Stimulated activated CD4-positive, alpha-beta T cell treated with anti-CD3 and anti-CD28 coated beads, Interleukin-15, amount 100 ng/mL, for 48 hours (primary cell): ENCODE results near the gene KDM4B.

ENCODE experiments used
- DNase-seq, 2 donors: peaks; one replicate each; pipeline ENCODE4 v3.0.0-alpha.2; 2020; ENCODE audit warnings: low read depth in 2 of 2

Gene KDM4B

DNA sequence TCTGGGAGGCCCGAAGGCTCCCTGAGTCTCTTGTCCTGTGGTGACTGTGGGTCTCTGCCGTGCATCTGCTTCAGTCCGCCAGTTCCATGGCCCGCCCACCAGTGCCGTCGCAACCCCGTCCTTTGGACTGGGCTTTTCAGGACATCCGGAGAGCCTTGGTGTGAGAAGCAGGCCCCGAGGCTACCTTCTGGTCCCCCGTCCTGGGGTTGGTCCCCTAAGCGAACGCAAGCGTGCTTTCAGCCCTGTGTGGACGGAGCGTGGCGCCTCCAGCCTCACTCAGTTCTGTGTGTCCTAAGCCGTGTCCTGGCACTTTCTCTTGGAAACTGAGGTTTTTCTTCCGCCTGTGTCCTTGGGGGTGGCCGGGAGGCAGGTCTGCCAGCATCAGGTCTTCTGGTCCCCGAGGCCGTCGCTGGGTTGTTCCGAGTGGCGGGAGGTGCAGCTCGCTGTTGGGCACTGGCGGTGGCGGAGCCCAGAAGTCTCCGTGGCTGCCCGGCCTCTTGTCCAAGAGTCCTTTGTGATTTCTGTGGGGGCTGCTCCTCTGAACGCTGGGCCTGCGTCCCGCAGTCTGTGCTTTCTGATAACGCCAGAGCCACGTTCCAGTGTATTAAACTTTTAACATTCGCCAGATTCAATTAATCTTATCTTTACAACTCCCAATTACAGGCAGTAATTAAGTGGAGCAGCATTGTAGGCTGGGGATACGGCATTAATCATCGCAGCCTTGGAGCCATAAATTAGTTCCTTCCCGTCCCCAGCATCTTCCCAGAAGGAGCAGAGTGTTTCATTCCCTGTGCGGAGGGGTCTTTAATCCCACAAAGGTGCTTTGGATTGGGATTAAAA is 99.5 kb downstream of the KDM4B start:
- no peak for DNase-seq

DNA sequence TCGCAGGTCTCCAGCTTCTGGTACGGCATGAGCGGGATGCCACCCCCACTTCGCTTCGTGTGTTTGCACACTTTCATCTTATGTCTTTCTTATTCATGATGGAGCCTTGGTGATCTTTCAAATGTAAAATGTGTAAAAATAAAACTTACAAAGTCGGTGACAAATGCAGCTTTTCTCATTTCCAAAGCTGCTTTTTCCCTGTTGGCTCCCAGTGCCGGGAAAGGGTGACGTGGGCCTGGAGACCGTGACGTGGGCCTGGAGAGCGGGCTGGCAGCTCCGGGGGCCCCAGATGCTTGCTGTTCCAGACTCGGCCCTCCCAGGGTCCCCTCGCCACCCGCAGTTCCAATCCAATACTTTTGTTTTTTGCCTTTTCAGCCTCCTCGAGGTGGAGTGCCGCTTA is 101.4 kb downstream of the KDM4B start:
- DNase-seq: no peak

DNA sequence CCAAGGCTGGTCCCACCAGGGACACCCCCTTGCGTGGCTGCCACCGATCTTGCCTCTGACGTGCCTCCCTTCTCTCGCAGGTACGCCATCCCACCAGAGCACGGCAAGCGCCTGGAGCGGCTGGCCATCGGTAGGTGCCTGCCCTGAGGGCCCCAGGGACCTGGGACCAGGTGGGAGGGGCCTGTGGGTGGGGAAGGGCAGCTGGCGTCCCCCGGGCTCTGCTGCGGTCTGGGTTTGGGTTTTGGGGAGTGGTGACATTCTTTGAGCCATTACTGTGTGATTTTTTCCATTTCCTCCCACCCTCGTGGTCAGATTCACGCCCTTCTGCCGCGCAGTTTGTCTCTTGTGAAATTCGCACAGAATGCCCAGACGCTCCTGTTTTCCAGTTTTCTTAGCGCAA is 102.0 kb downstream of the KDM4B start:
- DNase-seq: no peak

DNA sequence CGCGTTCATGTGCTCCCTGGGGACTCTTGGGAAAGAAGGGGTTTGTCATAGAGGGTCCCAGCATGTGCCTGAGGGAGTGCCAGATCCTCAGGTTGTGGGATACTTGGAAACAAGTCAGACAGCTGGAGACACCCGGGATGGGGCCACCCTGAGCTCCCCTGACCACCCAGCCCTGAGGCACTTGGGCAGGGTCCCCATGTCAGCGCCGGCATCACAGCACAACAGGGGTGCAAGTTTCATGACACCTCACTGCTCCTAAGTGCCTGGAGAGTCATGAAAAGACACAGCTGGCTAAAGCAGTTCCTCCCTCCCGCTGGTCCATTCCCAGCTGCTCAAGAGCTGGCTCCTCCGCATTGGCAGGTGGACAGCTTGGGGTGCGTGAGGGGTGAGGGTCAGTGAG is 102.7 kb downstream of the KDM4B start:
- no peak for DNase-seq

DNA sequence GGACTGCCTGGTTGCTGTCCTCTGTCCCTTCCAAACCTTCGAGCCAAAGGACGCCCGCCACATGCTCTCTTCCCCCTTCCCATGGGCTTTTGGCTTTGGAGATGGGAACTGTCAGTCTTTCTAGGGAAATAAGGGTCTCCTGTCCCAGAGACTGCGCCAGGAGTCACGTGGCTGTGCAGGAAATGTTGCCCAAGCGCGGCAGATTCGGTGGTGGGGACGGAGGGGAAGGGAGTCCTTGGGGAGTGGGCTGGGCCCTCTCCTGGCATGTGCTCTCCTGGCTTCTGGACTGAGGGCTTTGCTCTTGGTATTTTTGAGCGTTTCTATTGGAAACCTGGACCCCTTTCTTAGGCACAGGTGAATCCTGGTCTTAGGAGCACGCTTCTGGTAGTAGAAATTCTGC is 103.2 kb downstream of the KDM4B start:
- no peak for DNase-seq

DNA sequence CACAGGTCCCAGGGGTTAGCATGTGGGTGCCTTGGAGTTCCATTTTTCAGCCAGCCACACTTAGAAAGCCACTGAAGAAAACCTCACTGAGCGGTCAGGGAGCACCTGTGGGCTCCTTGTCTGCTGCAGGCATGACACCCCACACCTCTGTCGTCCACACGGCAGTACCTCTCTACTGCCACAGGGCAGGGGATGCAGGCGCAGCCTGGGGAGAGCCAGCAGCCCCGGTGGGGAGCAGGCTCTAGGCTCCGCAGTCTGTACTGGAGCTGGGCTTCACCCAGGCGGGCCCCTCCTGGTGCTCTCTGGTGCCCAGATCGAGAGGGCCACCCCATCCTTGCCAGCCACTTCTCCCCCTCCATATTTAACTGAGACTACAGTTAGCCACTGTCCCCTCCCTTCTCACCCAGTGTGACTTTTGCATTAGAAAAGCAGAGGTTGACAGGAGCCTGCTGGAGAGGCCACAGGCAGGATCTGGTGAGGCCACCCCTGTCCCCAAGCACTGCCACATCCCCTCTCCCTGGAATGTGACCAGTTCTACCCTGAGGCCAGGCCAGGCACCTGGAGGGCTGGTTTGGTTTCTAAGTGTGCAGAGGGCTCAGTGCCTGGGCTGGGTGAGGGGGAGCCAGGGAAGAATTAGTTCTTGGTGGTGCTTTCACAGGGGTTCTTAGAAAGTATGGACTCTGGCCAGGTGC is 104.4 kb downstream of the KDM4B start:
- DNase-seq: no peak

DNA sequence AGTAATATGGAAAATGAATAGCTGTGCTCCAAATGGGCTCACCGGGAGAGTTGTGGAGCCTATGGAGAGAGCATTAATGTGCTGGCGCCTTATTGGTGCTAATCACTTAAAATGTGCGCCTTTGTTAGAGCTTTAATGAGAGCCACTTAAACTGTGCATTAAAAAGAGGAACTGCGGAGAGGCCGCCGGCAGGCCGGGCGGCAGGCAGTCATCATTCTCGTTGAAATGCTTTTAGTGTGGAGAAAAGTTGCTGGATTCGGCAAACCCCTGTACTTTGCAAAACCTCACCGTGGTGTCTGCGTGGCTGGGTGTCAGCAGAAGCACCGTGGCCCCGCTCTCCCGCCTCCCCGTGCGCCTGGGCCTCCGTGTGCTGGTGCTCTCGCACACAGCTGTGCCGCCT is 105.5 kb downstream of the KDM4B start:
- DNase-seq: no peak

DNA sequence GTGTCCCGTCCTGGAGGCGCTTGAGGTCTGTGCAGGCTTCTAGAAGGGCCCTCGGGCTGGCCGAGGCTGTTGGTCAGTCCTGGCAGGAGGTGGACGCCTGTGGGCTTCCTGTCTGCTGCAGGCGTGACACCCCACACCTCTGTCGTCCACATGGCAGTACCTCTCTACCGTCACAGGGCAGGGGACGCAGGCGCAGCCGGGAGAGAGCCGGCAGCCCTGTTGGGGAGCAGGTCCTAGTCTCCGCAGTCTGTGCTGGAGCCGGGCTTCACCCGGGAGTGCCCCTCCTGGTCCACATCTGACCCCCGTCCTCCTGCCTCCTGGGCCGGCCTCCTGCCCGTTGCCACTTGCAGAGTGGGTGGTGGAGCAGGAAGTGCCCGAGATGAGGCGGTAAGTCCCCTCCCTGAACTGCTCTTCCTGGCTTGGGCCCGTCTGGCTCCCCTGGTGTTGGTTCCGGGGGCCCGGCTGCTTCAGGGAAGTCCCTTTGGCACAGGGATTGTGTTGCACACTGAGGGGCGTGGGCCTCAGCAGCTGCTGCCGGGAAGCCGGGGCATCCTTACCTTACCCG is 106.0 kb downstream of the KDM4B start:
- DNase-seq: no peak

DNA sequence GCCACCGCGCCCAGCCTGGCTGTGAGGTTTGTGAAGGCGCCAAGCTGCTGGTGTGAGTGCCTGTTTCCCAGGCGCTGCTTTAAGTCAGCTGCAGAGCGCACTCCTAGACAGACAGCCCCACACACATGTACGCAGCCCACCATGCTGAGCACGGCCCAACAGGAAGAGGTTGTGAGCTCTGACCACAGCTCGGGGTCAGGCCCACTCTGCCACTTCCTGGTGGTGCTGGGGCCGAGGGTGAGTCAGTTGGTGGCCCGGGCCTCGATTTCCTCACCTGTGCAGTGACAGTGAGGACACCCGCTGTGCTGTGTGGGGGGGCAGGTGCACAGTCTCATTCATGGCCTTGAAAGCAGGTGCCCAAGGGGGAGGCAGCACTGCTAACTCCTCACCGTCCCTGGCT is 106.7 kb downstream of the KDM4B start:
- DNase-seq: no peak

DNA sequence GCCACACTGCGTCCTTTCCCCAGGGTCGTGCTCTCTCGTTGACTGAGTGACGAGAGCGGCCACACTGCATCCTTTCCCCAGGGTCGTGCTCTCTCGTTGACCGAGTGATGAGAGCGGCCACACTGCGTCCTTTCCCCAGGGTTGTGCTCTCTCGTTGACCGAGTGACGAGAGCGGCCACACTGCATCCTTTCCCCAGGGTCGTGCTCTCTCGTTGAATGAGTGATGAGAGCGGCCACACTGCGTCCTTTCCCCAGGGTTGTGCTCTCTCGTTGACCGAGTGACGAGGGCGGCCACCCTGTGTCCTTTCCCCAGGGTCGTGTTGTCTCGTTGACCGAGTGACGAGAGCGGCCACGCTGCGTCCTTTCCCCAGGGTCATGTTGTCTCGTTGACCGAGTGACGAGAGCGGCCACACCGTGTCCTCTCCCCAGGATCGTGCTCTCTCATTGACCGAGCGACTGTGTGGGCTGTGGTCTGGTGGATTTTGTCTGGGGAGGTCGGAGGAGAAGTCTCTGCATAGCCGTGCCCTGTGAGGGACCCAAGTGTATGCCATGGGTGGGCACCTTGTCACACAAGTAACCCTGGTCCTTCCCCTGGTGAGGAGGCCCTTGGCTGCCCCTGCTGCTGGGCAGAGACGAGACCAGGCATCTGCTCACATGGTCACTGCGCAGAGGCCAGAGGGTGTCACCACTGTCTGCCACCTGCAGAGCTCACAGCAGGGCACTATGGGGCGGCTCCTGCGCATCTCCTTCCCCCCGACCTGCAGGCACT is 107.7 kb downstream of the KDM4B start:
- DNase-seq: no peak

DNA sequence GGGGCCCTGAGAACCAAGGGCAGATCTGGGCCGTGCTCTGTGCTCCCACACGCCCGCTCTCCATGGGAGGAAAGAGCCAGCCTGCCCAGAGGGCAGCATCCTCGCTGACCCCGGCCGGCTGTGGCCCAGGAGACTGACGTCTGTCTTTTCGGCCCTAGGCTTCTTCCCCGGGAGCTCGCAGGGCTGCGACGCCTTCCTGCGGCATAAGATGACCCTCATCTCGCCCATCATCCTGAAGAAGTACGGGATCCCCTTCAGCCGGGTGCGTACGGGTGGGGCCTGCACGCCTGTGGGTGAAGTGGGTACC is 108.2 kb downstream of the KDM4B start:
- no peak for DNase-seq

DNA sequence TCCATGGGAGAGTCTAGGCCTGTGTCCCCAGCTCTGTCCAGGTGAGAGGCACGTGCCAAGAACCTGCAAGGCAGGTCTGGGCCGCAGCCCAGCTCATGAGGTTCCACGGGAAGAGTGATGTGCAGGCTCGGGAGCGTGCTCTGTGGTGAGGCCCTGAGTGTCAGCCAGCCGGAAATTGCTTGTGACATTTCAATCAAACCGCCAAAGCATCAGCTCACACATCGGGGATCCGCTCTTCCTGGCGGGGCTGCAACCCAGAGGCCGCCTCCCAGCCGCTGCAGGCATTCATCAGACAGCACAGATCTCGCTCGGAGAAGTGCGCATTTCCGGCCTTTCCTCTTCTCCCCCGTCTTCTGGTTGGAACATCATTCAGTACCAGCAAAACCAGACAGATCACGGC is 109.3 kb downstream of the KDM4B start:
- no peak for DNase-seq

DNA sequence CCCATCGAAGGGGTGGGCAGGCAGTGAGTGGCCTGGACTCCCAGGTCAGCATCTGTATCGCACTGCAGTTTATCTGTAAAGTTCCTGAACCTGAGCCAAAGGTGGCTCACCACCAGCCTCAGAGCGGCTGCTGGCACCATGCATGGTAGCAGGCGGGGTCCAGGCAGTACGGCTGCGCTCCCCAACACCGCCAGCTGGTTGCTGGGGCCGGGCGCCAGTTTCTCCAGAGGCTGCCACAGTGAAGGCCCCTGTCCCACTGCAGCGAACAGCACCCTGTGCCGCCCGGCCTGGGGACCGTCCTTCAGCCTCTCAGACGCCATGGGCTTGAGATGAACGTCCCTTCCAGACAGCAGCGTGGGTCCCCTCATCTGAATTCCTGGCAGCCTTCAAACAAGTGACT is 109.8 kb downstream of the KDM4B start:
- no peak for DNase-seq

DNA sequence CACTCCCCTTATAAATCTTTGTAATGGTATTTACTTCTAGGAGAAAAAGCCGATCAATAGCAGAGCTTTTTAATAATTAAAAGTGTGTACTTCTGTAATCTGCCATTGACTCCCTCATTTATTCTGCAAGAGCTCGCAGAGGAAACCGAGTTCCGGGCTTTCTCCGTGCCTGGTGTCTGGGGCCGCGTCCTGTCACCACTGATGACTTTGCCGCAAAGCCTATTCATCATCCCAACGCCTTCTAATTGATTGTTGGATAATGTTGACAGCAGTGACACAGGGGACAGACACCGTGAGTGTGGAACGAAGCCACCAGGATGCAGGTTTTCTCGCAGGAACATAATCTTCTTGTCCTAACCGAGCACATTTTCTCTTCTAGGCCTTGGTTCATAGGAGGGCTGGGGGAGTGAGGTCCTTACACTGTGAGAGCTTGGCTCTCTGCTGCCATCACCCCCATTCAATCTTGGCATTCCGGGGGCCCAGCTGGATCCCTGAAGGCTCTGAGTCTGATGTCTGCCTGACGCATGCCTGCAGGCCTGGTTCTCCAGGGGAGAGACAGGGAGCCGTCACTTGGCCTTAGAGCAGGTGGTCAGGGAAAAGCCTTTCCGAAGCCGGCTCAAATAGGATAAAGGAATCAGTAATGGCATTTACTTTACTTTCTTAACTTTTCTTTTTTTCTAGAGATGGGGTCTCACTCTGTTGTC is 110.3 kb downstream of the KDM4B start:
- DNase-seq: no peak

DNA sequence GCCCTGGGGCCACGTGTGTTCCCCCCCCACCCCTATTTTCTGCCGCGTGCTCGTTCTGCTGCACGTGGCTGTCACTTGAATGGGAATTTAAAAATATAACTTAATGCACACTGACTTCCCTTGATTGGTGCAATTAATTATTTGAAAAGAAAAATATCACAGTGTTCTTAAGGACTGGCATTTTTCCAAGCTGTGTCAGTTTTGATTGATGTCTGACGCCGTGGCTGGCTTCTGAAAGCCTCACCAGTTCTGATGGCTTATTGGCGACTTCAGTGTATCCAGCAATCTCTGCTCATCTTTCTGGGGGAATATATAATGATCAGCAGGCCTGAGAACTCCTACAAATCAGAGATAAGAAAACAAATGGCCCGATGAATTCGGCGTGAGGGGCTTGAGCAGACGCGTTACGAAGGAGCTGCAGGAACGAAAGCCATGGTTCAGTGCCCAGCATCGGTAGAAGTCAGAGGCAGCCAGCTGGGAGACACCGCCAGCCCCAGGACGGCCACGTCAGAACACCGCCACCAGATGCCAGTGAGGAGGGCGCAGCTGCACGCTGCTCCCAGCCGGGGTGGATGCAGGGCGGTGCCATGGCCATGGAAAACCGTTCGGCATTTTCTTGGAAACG is 111.2 kb downstream of the KDM4B start:
- DNase-seq: no peak

DNA sequence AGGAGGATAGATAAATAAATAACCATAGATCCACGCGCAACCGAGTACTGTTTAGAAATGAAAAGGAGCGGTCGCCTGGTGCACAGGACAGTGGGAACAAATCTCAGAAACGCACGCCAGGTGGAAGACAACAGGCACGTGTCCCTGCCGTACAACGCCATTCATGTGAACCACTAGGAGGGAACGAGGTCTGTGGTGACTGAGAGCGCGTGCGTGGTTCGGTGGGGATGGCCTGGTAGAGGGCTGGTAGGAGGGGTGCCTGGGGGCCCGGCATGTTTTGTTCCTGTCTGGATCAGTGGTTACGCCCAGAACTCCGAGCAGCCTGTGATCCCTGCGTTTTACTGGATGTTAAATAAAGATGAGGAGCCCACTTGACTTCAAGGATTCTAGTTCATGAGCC is 111.9 kb downstream of the KDM4B start:
- DNase-seq: no peak

DNA sequence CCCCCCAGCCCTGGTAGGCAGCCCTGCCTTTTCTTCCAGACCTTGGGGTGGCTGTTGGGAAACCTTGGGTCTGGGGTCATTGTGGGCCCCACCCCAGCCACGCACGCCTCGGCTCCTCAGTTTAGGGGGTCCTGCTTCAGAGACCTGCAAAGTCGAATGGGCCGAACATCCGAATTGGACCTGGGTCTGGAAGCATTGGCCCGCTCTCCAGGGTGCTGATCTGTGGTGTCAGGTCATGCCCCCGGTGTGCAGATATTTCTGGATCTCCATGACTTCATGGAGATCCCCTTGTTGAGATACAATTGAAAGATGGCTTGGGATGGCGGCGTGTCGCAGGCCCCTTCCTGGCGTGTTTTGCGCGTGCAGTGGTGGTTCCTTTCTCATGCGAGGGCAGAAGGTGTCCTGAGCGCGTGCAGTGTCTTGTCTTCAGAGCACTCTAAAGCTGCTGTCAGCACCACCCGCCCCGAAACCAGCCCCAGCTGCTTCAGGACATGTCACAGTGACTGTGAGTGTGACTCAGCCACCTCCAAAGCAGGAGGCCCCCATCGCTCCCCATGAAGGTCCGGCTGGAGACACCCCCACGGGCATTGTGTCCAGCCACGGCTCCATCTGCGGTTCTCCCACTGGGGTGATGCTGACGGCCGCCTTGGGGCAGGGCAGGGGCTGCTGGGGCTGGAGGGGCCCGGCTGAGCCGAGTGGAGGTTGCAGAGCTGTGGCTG is 112.7 kb downstream of the KDM4B start:
- DNase-seq: no peak

DNA sequence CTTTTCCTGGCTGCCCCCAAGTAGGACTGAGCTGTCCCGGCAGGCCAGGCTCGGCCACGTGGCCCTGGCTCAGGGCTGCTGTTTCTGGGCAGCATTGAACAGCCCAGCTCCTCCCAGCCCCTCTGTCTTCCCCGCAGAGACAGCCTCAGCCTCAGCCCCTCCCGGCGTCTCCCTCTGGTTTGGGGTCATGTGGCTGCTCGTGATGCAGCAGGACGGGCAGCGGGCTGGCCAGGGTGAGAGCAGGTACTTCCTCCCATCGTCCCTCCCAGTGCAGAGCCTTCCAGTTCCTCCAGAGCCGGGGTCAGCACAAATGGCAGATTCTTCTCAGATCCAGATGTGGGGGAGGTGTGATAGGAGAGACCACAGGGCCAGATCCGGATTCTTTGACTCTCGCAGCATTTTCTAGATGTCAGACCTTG is 114.6 kb downstream of the KDM4B start:
- DNase-seq: no peak

DNA sequence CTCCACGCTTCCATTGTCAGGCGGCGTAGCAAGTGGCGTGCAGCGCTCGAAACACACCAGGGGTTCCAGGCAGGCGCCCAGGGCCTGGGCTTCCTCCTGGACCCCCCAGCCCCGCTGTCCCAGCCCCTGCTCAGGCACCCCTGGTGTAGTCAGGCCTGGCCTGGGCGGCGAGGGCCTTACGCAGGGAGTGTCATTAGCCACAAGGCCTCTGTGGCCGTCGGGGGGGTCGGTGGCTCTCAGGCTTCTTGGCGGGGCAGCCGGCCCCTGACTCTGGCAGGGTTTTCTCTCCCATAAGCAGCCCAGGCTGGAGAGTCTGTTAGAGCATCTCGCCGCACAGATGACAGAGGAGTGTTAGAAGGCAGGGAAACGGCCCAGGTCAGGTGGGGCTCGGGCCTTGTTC is 116.7 kb downstream of the KDM4B start:
- DNase-seq: no peak

DNA sequence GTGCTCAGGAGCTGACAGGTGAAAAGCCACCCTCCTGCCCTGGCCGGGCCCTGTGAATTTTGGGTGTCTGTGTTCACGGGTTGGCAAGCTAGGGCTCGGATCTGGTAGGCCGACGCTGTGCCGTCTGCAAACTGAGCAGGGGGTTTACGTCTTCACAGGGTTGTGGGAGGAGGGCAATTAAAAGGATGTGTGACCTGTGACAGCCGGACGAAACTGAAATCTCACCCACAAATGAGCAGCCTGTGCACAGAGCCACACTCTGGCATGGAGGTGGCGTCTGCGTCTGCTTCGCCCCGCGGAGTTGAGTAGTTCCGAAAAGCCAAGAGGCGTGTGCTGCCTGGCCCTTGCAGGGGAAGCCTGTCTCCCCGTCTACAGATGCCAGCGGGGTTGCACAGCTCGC is 117.3 kb downstream of the KDM4B start:
- no peak for DNase-seq
